Endothelial cell (in vitro differentiated cells): ENCODE data around the gene SERP1. TPM values are rescaled to one million over a fixed set of nuclear protein-coding genes. Genes with fewer than 3 reads are reported as not detected.

Experiments
- DNase-seq: peaks from one replicate; pipeline ENCODE4 v3.0.0; 2021; ENCODE audit warnings: low spot score
- H3K27ac Mint-ChIP-seq: one replicate; pipeline ENCODE4 v1.8.0; 2021; ENCODE audit warnings: mixed read lengths, inconsistent platforms; ENCODE audit not compliant: unreplicated experiment
- H3K27me3 Mint-ChIP-seq: one replicate; pipeline ENCODE4 v1.8.0; 2021; ENCODE audit warnings: mild to moderate bottlenecking, moderate library complexity, mixed read lengths, inconsistent platforms; ENCODE audit not compliant: unreplicated experiment
- H3K36me3 Mint-ChIP-seq: one replicate; pipeline ENCODE4 v1.8.0; 2021; ENCODE audit warnings: mild to moderate bottlenecking, low read depth, mixed read lengths, inconsistent platforms; ENCODE audit not compliant: unreplicated experiment
- H3K4me1 Mint-ChIP-seq: one replicate; pipeline ENCODE4 v1.8.0; 2021; ENCODE audit warnings: mild to moderate bottlenecking, mixed read lengths, inconsistent platforms; ENCODE audit not compliant: unreplicated experiment
- H3K4me3 Mint-ChIP-seq: one replicate; pipeline ENCODE4 v1.8.0; 2021; ENCODE audit warnings: mild to moderate bottlenecking, mixed read lengths, inconsistent platforms; ENCODE audit not compliant: unreplicated experiment
- H3K9me3 Mint-ChIP-seq: one replicate; pipeline ENCODE4 v1.8.0; 2021; ENCODE audit warnings: mixed read lengths, inconsistent platforms; ENCODE audit not compliant: unreplicated experiment
- total RNA-seq: library from RNA; stranded (reverse); fragmentation: NEBNext Ultra II Directional; extraction: Animal tissue kit (Norgen Biotek cat#: 25700); gene quantifications from one replicate; pipeline ENCODE4 v1.2.1, GENCODE V29; 2021; ENCODE audit not compliant: unreplicated experiment
- TF ChIP-seq, protein P1 (sequence below): fragments of 200-600 bp; sonication (generic); IDR thresholded peaks from one replicate; pipeline ENCODE4 v1.5.0; 2021; ENCODE audit warnings: antibody characterized with exemption; ENCODE audit not compliant: unreplicated experiment

The SERP1 gene
- total RNA-seq, 1 donor from 2014 or later, result 89.9 TPM

DNA sequence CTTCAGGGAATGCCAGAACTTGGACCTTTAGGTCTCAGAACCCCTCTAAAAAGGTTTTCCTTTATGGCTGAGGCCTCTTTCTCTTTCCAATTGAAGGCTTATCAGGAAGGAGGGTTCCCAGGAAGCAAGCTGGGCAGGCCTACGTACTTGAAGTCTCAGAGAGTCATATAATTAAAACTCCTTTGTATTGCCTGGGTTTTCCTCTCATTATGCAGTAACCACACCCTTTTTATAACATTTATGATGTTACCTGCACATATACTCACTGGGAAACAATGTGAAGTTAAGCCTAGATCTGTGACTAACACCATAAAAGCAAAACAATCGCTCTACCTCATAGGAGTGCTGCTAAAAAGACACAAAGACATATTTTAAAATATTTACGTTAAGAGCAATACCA lies 27.3 kb downstream of the SERP1 start:
- Mint-ChIP-seq H3K9me3 (no peaks in the 10 kb centered on the region), H3K27ac (no peak overlapping the region), H3K4me3 (no peak overlapping the region), H3K27me3 (no peaks in the 10 kb centered on the region), H3K4me1 (no peaks in the 10 kb centered on the region), H3K36me3 (no peaks in the 10 kb centered on the region)
- TF ChIP-seq, protein P1, sequence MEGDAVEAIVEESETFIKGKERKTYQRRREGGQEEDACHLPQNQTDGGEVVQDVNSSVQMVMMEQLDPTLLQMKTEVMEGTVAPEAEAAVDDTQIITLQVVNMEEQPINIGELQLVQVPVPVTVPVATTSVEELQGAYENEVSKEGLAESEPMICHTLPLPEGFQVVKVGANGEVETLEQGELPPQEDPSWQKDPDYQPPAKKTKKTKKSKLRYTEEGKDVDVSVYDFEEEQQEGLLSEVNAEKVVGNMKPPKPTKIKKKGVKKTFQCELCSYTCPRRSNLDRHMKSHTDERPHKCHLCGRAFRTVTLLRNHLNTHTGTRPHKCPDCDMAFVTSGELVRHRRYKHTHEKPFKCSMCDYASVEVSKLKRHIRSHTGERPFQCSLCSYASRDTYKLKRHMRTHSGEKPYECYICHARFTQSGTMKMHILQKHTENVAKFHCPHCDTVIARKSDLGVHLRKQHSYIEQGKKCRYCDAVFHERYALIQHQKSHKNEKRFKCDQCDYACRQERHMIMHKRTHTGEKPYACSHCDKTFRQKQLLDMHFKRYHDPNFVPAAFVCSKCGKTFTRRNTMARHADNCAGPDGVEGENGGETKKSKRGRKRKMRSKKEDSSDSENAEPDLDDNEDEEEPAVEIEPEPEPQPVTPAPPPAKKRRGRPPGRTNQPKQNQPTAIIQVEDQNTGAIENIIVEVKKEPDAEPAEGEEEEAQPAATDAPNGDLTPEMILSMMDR, result no peak
- DNase-seq, result no peak

DNA sequence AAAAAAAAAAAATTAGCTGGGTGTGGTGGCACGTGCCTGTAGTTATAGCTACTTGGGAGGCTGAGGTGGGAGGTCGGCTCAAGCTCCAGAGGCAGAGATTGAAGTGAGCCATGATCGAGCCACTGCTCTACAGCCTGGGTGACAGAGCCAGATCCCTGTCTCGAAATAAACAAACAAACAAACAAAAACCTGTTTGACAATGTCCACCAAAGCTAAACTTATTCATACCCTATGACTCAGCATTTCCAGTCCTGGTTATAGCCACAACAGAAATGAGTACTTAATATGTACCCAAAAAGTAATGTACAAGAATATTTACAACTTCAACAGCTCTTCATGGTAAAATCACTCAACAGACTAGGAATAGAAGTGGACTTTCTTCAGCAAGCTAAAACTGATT lies 31.1 kb downstream of the SERP1 start:
- DNase-seq, result no peak
- no peaks in the 10 kb centered on the region for H3K36me3 Mint-ChIP-seq
- no peak overlapping the region for H3K4me3 Mint-ChIP-seq
- H3K27me3 Mint-ChIP-seq, result no peaks in the 10 kb centered on the region
- no peaks in the 10 kb centered on the region for H3K4me1 Mint-ChIP-seq
- TF ChIP-seq, protein P1, result no peak
- H3K27ac Mint-ChIP-seq, result no peak overlapping the region
- no peaks in the 10 kb centered on the region for H3K9me3 Mint-ChIP-seq

DNA sequence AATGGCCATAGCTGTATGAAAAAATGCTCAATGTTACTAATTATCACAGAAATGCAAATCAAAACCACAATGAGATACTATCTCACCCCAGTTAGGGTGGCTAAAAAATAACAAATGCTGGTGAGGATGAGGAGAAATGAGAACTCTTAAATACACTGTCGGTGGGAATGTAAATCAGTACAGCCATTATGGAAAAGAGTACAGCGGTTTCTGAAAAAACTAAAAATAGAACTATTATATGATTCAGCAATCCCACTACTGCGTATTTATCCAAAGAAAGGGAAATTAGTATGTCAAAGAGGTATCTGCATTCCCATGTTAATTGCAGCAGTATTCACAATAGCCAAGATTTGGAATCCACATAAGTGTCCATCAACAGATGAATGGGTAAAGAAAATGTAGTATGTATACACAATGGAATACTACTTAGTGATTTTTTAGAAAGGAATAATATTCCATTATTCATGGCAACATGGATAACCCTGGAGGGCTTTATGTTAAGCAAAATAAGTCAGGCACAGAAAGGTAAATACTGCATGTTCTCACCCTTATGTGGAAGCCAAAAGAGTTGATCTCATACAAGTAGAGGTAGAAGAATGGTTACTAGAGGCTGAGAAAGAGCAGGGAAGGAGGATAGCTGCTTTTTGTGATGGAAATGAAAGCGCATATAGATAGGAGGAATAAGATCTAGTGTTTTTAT lies 35.0 kb downstream of the SERP1 start:
- TF ChIP-seq, protein P1, result no peak
- Mint-ChIP-seq H3K9me3 (no peaks in the 10 kb centered on the region), H3K4me3 (no peak overlapping the region), H3K36me3 (no peaks in the 10 kb centered on the region), H3K27ac (no peak overlapping the region), H3K27me3 (no peaks in the 10 kb centered on the region), H3K4me1 (no peaks in the 10 kb centered on the region)
- no peak for DNase-seq

DNA sequence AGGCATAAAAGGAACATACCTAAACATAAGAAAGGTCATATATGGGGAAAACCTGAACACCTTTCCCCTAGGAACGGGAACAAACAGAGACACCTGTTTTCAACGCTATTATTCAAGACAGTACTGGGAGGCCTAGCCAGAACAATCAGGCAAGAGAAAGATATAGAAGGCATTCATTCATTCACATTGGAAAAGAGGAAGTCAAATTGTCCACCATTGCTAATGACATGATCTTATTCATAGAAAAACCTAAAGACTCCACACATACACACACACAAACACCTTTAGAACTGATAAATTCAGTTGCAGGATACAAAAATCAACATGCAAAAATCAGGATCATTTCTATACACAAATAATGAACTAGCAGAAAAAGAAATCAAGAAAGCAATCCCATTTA lies 36.5 kb downstream of the SERP1 start:
- Mint-ChIP-seq H3K9me3 (no peaks in the 10 kb centered on the region), H3K27ac (no peak overlapping the region), H3K4me3 (no peak overlapping the region), H3K4me1 (no peaks in the 10 kb centered on the region), H3K27me3 (no peaks in the 10 kb centered on the region), H3K36me3 (no peaks in the 10 kb centered on the region)
- no peak for DNase-seq
- TF ChIP-seq, protein P1, result no peak

DNA sequence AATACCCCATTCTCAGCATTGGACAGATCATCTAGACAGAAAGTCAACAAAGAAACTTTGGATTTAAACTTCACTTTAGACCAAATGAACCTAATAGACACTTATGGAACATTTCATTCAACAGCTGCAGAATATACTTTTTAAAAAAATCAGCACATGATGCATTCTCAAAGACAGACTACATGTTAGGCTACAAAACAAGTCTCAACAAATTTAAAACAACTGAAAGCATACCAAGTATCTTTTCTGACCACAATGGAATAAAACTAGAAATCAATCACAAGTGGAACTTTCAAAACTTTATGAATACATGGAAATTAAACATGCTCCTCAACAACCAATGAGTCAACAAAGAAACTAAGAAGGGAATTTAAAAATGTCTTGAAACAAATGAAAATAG lies 37.9 kb downstream of the SERP1 start:
- TF ChIP-seq, protein P1, result no peak
- no peak overlapping the region for H3K27ac Mint-ChIP-seq
- H3K27me3 Mint-ChIP-seq, result peaks cover 4% of the 10 kb centered on the region
- no peaks in the 10 kb centered on the region for H3K9me3 Mint-ChIP-seq
- no peak overlapping the region for H3K4me3 Mint-ChIP-seq
- H3K36me3 Mint-ChIP-seq, result no peaks in the 10 kb centered on the region
- H3K4me1 Mint-ChIP-seq, result no peaks in the 10 kb centered on the region
- no peak for DNase-seq
